GM21619 (cell line): ENCODE data around the gene PKIG.

Experiments
- ATAC-seq: cut with Tn5 transposase; IDR thresholded peaks from one replicate; pipeline ENCODE4 v1.9.1; 2021; ENCODE audit not compliant: unreplicated experiment

The PKIG gene

GRCh38 chr20:44594730-44595129 lies 12.4 kb downstream of the PKIG start:
- peak; percentile 56 for ATAC-seq

GRCh38 chr20:44596010-44596409 lies 13.6 kb downstream of the PKIG start:
- ATAC-seq = no peak

GRCh38 chr20:44596876-44597275 lies 14.5 kb downstream of the PKIG start:
- ATAC-seq = no peak

GRCh38 chr20:44597516-44597915 lies 15.1 kb downstream of the PKIG start:
- ATAC-seq = no peak

GRCh38 chr20:44597930-44598329 lies 15.6 kb downstream of the PKIG start:
- no peak for ATAC-seq

- ATAC-seq = peak; percentile 62
Observed at GRCh38 chr20:44598423-44599305, 16.3 kb downstream of the PKIG start.

- ATAC-seq = no peak
Observed at GRCh38 chr20:44599715-44600114, 17.3 kb downstream of the PKIG start.

GRCh38 chr20:44600301-44600700 lies 17.9 kb downstream of the PKIG start:
- ATAC-seq = no peak

- no peak for ATAC-seq
Observed at GRCh38 chr20:44600758-44601201, 18.4 kb downstream of the PKIG start.

GRCh38 chr20:44601236-44601671 lies 18.9 kb downstream of the PKIG start:
- ATAC-seq = no peak

- ATAC-seq = no peak
Observed at GRCh38 chr20:44601801-44602204, 19.4 kb downstream of the PKIG start.

GRCh38 chr20:44603327-44603726 lies 20.9 kb downstream of the PKIG start:
- no peak for ATAC-seq

GRCh38 chr20:44606725-44607441 lies 24.5 kb downstream of the PKIG start:
- ATAC-seq = no peak

- no peak for ATAC-seq
Observed at GRCh38 chr20:44609006-44609515, 26.7 kb downstream of the PKIG start.

- ATAC-seq = peak; percentile 87
Observed at GRCh38 chr20:44609516-44610312, 27.3 kb downstream of the PKIG start.

- ATAC-seq = no peak
Observed at GRCh38 chr20:44610313-44610962, 28.1 kb downstream of the PKIG start.

GRCh38 chr20:44613575-44613974 lies 31.2 kb downstream of the PKIG start:
- ATAC-seq = no peak

- ATAC-seq = no peak
Observed at GRCh38 chr20:44614525-44614924, 32.1 kb downstream of the PKIG start.

GRCh38 chr20:44615169-44615791 lies 32.9 kb downstream of the PKIG start:
- no peak for ATAC-seq
